Loucy (cell line): ENCODE measurements around the gene COX6B2.

Source experiments
- EZH2phosphoT487 ChIP-seq: fragments of 200-600 bp; IDR thresholded peaks from 2 replicates; pipeline ENCODE4 v1.6.1; 2018; ENCODE audit warnings: antibody characterized with exemption, mild to moderate bottlenecking, moderate library complexity, borderline replicate concordance
- TF ChIP-seq, protein P1 (sequence below): fragments of 200-600 bp; sonication (generic); conservative IDR thresholded peaks from 2 replicates; pipeline ENCODE4 v1.5.1; 2014; ENCODE audit warnings: mild to moderate bottlenecking, antibody characterized with exemption, low read length

DNA sequence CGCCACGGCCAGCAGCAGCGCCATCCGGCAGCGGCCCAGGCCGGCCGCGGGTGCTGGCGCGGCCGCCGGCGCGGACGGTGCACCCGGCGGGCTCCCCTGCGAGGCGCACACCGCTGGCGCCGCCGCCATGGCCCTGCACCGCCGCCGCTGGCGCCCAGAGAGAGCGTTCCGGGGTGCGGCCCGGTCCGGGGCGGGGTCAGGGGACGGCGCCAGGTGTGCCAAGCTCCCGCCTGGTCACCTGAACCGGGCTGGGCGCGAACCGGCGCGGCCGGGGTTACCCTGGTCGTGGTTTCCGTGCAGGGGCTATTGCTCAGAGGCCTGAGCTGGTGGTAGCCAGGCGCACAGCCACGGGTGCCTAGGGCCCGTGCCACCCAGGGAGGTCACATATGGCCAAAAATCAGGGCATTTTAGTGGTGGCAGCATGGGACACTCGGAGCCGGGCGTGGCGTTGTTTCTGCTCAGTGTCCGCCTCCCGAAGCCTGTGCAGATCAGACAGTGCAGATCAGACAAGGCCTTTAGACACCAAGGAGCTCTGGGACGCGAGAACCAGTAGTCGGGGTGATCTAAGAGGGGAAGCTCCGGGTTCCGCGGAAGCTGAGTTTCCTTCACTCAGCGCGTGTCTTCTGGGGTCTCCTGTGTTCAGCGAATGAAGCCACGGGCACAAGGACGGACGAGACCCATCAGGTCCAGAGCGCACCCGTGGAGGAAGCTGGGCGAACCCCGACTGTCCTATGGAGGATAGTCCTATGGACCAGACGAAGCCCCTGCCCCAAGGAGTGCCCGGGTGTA is 29.8 kb upstream of the COX6B2 start, which contains the start of gene TMEM238:
- TF ChIP-seq, protein P1, sequence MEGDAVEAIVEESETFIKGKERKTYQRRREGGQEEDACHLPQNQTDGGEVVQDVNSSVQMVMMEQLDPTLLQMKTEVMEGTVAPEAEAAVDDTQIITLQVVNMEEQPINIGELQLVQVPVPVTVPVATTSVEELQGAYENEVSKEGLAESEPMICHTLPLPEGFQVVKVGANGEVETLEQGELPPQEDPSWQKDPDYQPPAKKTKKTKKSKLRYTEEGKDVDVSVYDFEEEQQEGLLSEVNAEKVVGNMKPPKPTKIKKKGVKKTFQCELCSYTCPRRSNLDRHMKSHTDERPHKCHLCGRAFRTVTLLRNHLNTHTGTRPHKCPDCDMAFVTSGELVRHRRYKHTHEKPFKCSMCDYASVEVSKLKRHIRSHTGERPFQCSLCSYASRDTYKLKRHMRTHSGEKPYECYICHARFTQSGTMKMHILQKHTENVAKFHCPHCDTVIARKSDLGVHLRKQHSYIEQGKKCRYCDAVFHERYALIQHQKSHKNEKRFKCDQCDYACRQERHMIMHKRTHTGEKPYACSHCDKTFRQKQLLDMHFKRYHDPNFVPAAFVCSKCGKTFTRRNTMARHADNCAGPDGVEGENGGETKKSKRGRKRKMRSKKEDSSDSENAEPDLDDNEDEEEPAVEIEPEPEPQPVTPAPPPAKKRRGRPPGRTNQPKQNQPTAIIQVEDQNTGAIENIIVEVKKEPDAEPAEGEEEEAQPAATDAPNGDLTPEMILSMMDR = no peak
- no peak for TF ChIP-seq EZH2phosphoT487
